ENCODE data around the gene KAZALD1.
A peak's percentile ranks its signal among the peaks of the same experiment; 100 is the strongest.

KAZALD1 gene

GRCh38 chr10:101091546-101092290 is 29.9 kb downstream of the KAZALD1 start:
- H3K27ac ChIP-seq, result peak overlapping the region; percentile 57
- DNase-seq (ENCODE audit: low read depth, low spot score), result no peak

GRCh38 chr10:101092881-101093354 is 31.1 kb downstream of the KAZALD1 start:
- H3K27ac ChIP-seq, result no peak overlapping the region
- no peak for DNase-seq (ENCODE audit: low read depth, low spot score)

- DNase-seq (ENCODE audit: low read depth, low spot score), result no peak
Observed at GRCh38 chr10:101094121-101094879, 32.5 kb downstream of the KAZALD1 start.

GRCh38 chr10:101095004-101095403 is 33.2 kb downstream of the KAZALD1 start:
- DNase-seq (ENCODE audit: low read depth, low spot score), result no peak
- H3K27ac ChIP-seq, result peak overlapping the region; percentile 25

More at GRCh38 chr10:101094121-101094879, 32.5 kb downstream of the KAZALD1 start:
- no peak overlapping the region for H3K27ac ChIP-seq

GRCh38 chr10:101095550-101096213 is 33.9 kb downstream of the KAZALD1 start:
- peak overlapping the region; percentile 25 for H3K27ac ChIP-seq
- DNase-seq (ENCODE audit: low read depth, low spot score), result peak; percentile 67

- no peak for DNase-seq (ENCODE audit: low read depth, low spot score)
Observed at GRCh38 chr10:101096378-101096777, 34.6 kb downstream of the KAZALD1 start.

GRCh38 chr10:101097881-101098280 is 36.1 kb downstream of the KAZALD1 start:
- no peak for DNase-seq (ENCODE audit: low read depth, low spot score)
- H3K27ac ChIP-seq, result no peak overlapping the region

More at GRCh38 chr10:101096378-101096777, 34.6 kb downstream of the KAZALD1 start:
- no peak overlapping the region for H3K27ac ChIP-seq

- peak; percentile 45 for DNase-seq (ENCODE audit: low read depth, low spot score)
- no peak overlapping the region for H3K27ac ChIP-seq
Observed at GRCh38 chr10:101099901-101100300, 38.1 kb downstream of the KAZALD1 start.

GRCh38 chr10:101101372-101101881 is 39.6 kb downstream of the KAZALD1 start:
- H3K27ac ChIP-seq, result no peak overlapping the region
- DNase-seq (ENCODE audit: low read depth, low spot score), result no peak

GRCh38 chr10:101103430-101103829 is 41.6 kb downstream of the KAZALD1 start:
- H3K27ac ChIP-seq, result no peak overlapping the region
- DNase-seq (ENCODE audit: low read depth, low spot score), result no peak

GRCh38 chr10:101106351-101106750 is 44.6 kb downstream of the KAZALD1 start:
- no peak overlapping the region for H3K27ac ChIP-seq

GRCh38 chr10:101107771-101108170 is 46.0 kb downstream of the KAZALD1 start:
- no peak overlapping the region for H3K27ac ChIP-seq
- DNase-seq (ENCODE audit: low read depth, low spot score), result no peak

More at GRCh38 chr10:101106351-101106750, 44.6 kb downstream of the KAZALD1 start:
- no peak for DNase-seq (ENCODE audit: low read depth, low spot score)

- DNase-seq (ENCODE audit: low read depth, low spot score), result no peak
- no peak overlapping the region for H3K27ac ChIP-seq
Observed at GRCh38 chr10:101110856-101111523, 49.2 kb downstream of the KAZALD1 start.

GRCh38 chr10:101111547-101111946 is 49.8 kb downstream of the KAZALD1 start:
- no peak overlapping the region for H3K27ac ChIP-seq

GRCh38 chr10:101112799-101113594 is 51.2 kb downstream of the KAZALD1 start:
- no peak overlapping the region for H3K27ac ChIP-seq
- DNase-seq (ENCODE audit: low read depth, low spot score), result no peak

More at GRCh38 chr10:101111547-101111946, 49.8 kb downstream of the KAZALD1 start:
- no peak for DNase-seq (ENCODE audit: low read depth, low spot score)

GRCh38 chr10:101113890-101114403 is 52.2 kb downstream of the KAZALD1 start:
- no peak for DNase-seq (ENCODE audit: low read depth, low spot score)
- no peak overlapping the region for H3K27ac ChIP-seq

- DNase-seq (ENCODE audit: low read depth, low spot score), result no peak
Observed at GRCh38 chr10:101114646-101115045, 52.9 kb downstream of the KAZALD1 start.

More at GRCh38 chr10:101114646-101115045, 52.9 kb downstream of the KAZALD1 start:
- no peak overlapping the region for H3K27ac ChIP-seq

Data from epithelial cell of prostate (primary cell).